Esophagus (tissue), 2 donors: Measurements from ENCODE around the gene CLDN34. TPM values are rescaled to one million over a fixed set of nuclear protein-coding genes. Genes with fewer than 3 reads are reported as not detected.

Source experiments
- H3K27ac ChIP-seq, 2 donors: one replicate each; pipeline ENCODE4 v1.5.1; 2013; ENCODE audit warnings: low read depth in 2 of 2, mild to moderate bottlenecking in 2 of 2, inconsistent platforms in 1 of 2, low read length in 1 of 2, moderate library complexity in 1 of 2
- H3K27me3 ChIP-seq, 2 donors: one replicate each; pipeline ENCODE4 v1.6.1; 2013; ENCODE audit warnings: low read length in 2 of 2, control low read depth in 1 of 2, mild to moderate bottlenecking in 1 of 2; ENCODE audit not compliant: insufficient read depth in 2 of 2, control insufficient read depth in 1 of 2
- H3K36me3 ChIP-seq, 2 donors: one replicate each; pipeline ENCODE4 v1.6.1; 2013; ENCODE audit warnings: low read length in 1 of 2; ENCODE audit not compliant: control insufficient read depth in 2 of 2, insufficient read depth in 2 of 2
- H3K4me1 ChIP-seq, 2 donors: one replicate each; pipeline ENCODE4 v1.6.1; 2013; ENCODE audit warnings: low read length in 1 of 2; ENCODE audit not compliant: control insufficient read depth in 2 of 2, insufficient read depth in 2 of 2
- H3K4me3 ChIP-seq, 2 donors: one replicate each; pipeline ENCODE4 v1.5.1; 2013; ENCODE audit warnings: low read length in 2 of 2, mild to moderate bottlenecking in 2 of 2, low read depth in 1 of 2, moderate library complexity in 1 of 2
- H3K9me3 ChIP-seq, 2 donors: one replicate each; pipeline ENCODE4 v1.6.1; 2013; ENCODE audit warnings: mild to moderate bottlenecking in 2 of 2, low read depth in 1 of 2, low read length in 1 of 2, moderate library complexity in 1 of 2; ENCODE audit not compliant: control insufficient read depth in 2 of 2, insufficient read depth in 1 of 2
- WGBS, 2 donors: extraction: QIAGEN DNeasy Blood & Tissue Kit; methylation state at CpG; one replicate each; pipeline ENCODE4 v1.1.7; 2013; 5-methylcytosine and 5-hydroxymethylcytosine counted together
- polyA plus RNA-seq, 2 donors: library from polyadenylated mRNA; stranded (reverse); fragments of 200-250 nt; gene quantifications; one replicate each; pipeline ENCODE4 v1.2.3, GENCODE V29; 2013
- donor health status: healthy with polysubstance abuse.
- donor health status: Bipolar disorder and iron deficiency.

CLDN34 gene
- polyA plus RNA-seq, 2 donors, result 0.15 to 0.45 TPM

DNA sequence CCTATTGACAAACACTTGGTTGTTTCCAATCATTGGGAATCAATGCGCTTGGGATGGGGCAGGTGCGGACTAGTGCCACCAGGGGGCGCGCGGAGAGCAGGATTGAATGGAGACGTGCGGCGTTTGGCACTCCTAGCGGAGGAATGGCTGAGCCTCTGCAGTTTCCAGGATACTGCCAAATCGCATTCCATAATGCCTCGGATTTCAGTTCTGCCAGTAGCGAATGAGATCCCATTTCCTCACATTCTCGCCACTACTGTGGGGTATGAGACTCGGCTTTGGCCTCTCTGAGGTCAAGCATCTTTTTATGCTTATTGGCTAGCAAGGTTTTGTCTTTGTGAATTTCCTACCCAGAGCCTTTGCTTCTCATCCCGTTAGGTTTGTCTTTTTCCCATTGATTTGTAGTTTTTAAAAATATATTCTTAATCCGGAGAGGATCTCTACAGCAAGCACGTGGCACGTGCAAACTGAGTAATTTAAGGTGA lies 28.7 kb downstream of the CLDN34 start:
- no peaks in the 10 kb centered on the region for H3K4me1 ChIP-seq
- H3K4me3 ChIP-seq, result no peak overlapping the region
- 16 to 25% methylated on average over 18 of the region's 18 CpGs for WGBS, 2 donors
- H3K27me3 ChIP-seq, result no peaks in the 10 kb centered on the region
- H3K36me3 ChIP-seq, result no peaks in the 10 kb centered on the region
- no peak overlapping the region for H3K27ac ChIP-seq
- peaks cover 0 to 4% of the 10 kb centered on the region in 2 donors for H3K9me3 ChIP-seq

DNA sequence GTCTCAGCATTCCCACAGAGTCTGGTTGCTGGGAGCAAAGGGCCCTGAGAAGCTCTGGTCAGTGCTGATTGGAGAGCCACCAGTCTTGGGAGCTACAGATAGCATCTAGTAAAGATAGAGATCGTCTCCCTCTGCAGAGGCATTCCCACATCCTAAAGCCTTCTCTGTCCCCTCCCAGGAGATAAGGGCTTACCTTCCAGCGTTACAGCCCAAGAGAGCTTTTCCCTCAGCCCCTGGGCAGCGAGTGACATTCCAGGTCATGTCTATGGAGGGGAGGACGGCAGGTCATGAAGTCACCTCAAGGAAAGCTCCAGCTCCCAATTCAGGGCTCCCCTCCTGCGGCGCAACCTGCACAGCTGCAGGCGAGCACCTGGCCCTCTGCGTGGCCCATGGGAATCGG lies 29.9 kb downstream of the CLDN34 start:
- Histone ChIP-seq H3K4me1 (no peaks in the 10 kb centered on the region), H3K36me3 (no peaks in the 10 kb centered on the region), H3K27ac (no peak overlapping the region), H3K4me3 (no peak overlapping the region), H3K9me3 (peaks cover 0 to 2% of the 10 kb centered on the region in 2 donors), H3K27me3 (no peaks in the 10 kb centered on the region)
- 89 to 97% methylated on average over 9 of the region's 9 CpGs for WGBS, 2 donors

DNA sequence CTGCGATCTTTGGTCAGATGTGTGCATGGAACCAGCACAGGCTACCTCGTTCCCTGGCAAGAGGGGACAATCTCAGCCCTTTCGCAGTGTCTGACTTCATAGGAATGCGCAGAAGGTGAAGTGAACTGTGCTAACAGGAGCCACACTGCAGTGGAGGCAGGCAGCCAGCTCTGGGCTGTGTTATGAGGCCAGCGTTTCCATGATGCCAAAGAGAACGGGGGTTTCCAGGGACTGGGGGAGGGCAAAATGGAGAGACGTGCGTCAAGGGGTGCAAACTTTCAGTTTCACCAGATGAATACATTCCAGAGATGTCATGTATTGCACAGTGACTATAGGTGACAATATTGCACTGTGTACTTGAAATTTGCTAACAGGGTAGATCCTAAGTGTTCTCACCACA lies 30.4 kb downstream of the CLDN34 start:
- no peaks in the 10 kb centered on the region for H3K9me3 ChIP-seq
- no peaks in the 10 kb centered on the region for H3K36me3 ChIP-seq
- H3K27ac ChIP-seq, result no peak overlapping the region
- 75 to 81% methylated on average over 8 of the region's 8 CpGs for WGBS, 2 donors
- H3K4me1 ChIP-seq, result no peaks in the 10 kb centered on the region
- H3K4me3 ChIP-seq, result no peak overlapping the region
- no peaks in the 10 kb centered on the region for H3K27me3 ChIP-seq

DNA sequence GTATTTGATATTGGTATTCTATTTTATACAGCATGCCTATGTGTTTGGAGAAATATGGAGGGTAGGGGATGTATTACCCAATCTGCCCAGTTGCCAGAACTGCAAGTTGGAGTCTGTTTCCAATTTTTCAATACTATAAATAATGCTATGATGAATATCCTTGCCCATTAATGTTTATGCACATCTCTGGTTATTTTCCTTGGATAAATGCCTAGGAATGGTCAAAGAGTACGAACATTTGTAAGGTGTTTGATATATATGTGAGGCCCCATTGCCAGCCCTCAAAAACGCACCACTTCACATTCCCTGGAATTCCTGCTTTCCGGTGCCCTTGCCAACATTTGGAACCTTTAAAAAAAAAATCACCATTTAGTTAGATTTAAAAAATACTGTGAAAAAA lies 34.3 kb downstream of the CLDN34 start:
- Histone ChIP-seq H3K27ac (no peak overlapping the region), H3K36me3 (no peaks in the 10 kb centered on the region), H3K9me3 (no peaks in the 10 kb centered on the region), H3K27me3 (no peaks in the 10 kb centered on the region), H3K4me1 (no peaks in the 10 kb centered on the region), H3K4me3 (no peak overlapping the region)
- WGBS, 2 donors, result 65 to 78% methylated on average over 3 of the region's 3 CpGs

DNA sequence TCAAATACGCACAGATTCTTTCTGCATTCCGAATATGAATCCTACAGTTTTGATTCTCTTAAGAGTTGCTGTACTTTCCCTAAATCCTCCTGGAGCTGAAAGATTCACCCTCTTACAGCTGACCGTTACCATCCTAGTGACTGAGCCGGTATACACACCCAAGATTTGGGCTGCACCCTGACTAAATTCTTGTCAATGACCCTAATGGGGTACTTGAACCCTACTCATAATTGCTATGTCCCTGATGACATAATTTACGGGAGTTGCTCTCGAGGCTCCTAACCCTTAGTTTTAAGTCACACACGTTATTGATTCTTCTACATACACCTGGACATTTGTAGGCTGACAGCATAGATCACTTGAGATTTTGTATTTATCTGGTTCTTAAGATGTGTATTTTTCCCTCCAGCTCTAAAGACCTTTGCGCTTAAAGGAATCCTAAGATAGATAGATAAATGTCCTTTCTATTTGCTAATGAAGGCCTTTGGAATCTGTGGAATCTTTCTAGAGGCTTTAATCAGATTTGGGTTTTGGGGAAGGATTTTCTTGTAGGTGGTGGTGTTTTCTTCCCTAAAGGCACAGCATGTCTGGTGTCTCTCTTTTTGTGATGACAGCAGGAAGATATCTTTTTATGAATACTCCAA lies 37.8 kb downstream of the CLDN34 start:
- Histone ChIP-seq H3K9me3 (no peaks in the 10 kb centered on the region), H3K4me1 (peaks cover 0 to 2% of the 10 kb centered on the region in 2 donors), H3K4me3 (no peak overlapping the region), H3K27ac (no peak overlapping the region), H3K27me3 (no peaks in the 10 kb centered on the region), H3K36me3 (no peaks in the 10 kb centered on the region)
- WGBS, 2 donors, result 88 to 93% methylated on average over 8 of the region's 8 CpGs

DNA sequence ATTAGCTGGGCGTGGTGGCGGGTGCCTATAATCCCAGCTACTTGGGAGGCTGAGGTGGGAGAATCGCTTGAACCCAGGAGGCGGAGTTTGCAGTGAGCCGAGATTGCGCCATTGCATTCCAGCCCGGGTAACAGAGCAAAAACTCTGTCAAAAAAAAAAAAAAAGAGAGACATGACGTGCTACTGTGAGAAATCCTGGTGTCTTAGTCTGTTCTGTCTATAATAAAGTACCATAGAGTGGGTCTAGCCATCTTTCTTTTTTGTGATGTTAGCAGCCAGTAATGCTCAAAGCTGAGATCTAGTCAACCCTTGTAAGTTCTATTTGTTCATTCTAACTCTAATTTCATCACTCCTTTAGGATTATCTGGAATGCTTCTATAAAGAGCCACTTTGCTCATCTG lies 38.9 kb downstream of the CLDN34 start:
- Histone ChIP-seq H3K4me3 (no peak overlapping the region), H3K36me3 (no peaks in the 10 kb centered on the region), H3K27me3 (no peaks in the 10 kb centered on the region), H3K9me3 (no peaks in the 10 kb centered on the region), H3K27ac (no peak overlapping the region), H3K4me1 (peaks cover 0 to 2% of the 10 kb centered on the region in 2 donors)
- WGBS, 2 donors, result 87 to 90% methylated on average over 8 of the region's 8 CpGs

DNA sequence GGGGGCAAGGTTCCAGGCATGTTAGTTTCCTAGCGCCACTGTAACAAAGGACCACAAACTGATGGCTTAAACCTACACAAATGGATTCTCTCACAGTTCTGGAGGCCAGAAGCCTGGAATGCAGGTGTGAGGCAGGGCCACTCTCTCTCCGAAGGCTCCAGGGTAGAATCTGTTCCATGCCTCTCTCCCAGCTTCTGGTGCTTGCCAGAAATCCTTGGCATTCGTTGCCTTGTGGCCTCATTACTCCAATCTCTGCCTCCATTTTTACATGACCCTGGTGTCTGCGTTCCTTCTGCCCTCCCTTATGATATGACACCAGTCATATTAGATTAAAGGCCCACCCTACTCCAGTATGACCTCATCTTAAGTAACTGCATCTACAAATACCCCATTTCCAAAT lies 39.6 kb downstream of the CLDN34 start:
- no peak overlapping the region for H3K27ac ChIP-seq
- no peak overlapping the region for H3K4me3 ChIP-seq
- H3K36me3 ChIP-seq, result no peaks in the 10 kb centered on the region
- H3K27me3 ChIP-seq, result no peaks in the 10 kb centered on the region
- H3K9me3 ChIP-seq, result no peaks in the 10 kb centered on the region
- WGBS, 2 donors, result 72 to 84% methylated on average over 4 of the region's 4 CpGs
- H3K4me1 ChIP-seq, result peaks cover 0 to 2% of the 10 kb centered on the region in 2 donors

DNA sequence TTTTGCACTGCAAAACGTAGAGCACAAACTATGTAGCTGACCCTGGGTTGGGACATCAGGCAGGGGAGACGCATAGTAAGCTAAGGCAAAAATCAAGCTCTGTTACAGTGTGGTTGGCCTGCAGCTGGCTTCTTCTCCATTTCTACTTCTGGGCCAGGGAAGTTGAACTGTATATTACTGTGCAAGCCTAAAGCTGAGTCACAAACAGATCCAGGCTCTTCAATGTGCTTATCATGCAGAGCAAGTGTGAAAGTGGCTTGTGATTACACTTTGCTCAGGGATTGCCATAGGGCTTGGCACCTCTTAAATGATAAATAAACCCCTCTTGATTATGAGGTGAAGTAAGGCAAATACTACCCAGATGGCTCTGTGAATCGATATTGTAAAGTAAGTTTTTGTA lies 40.5 kb downstream of the CLDN34 start:
- 68 to 75% methylated on average over 3 of the region's 3 CpGs for whole genome bisulfite sequencing, 2 donors
- peaks cover 0 to 5% of the 10 kb centered on the region in 2 donors for H3K4me1 ChIP-seq
- H3K27ac ChIP-seq, result no peak overlapping the region
- no peaks in the 10 kb centered on the region for H3K36me3 ChIP-seq
- no peaks in the 10 kb centered on the region for H3K27me3 ChIP-seq
- no peak overlapping the region for H3K4me3 ChIP-seq
- no peaks in the 10 kb centered on the region for H3K9me3 ChIP-seq

DNA sequence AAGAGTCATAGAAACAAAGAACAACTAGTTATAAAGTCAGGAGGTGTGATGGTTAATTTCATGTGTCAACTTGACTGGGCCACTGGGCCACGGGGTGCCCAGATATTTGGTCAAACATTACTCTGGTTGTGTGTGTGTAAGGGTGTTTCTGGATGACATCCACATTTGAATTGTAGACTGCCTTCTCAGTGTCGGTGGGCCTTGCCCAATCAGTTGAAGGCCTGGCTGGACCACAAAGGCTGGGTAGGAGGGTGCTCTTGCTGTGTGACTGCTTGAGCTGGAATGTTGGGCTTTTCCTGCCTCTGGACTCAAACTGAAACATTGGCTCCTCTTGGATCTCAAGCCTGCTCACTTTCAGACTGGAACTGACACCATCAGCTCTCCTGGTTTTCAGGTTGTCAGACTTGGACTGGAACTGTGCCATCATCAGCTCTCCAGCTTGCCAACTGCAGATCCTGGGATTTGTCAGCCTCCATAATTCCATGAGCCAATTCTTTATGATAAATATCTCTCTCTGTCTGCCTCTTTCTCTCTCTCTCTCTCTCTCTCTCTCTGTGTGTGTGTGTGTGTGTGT lies 41.4 kb downstream of the CLDN34 start:
- Histone ChIP-seq H3K4me3 (no peak overlapping the region), H3K36me3 (no peaks in the 10 kb centered on the region), H3K9me3 (no peaks in the 10 kb centered on the region), H3K27me3 (no peaks in the 10 kb centered on the region), H3K4me1 (peaks cover 0 to 5% of the 10 kb centered on the region in 2 donors), H3K27ac (no peak overlapping the region)
- 76 to 95% methylated on average over 2 of the region's 2 CpGs for WGBS, 2 donors

DNA sequence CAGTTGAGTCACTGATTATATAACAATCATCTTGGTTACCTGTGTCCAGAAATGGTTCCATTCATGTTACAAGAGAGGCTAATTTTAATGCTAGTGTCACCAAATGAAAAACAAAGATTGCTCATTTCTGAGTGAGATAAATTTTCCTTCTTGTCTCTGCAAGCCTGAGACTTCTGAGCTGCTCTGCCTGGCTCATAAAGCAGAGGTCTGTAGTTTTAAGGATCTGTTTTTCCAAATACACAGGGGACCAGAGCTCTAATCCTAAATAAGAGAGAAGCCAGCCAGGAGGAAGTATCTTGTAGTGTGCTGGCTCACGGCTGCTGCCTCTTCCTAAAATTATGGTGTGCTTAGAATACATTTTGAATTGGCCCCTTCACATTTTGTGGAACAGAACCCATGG lies 42.6 kb downstream of the CLDN34 start:
- H3K27ac ChIP-seq, result no peak overlapping the region
- no peaks in the 10 kb centered on the region for H3K9me3 ChIP-seq
- H3K36me3 ChIP-seq, result no peaks in the 10 kb centered on the region
- H3K4me3 ChIP-seq, result no peak overlapping the region
- H3K4me1 ChIP-seq, result peaks cover 0 to 5% of the 10 kb centered on the region in 2 donors
- 21 to 37% methylated on average over 1 of the region's 1 CpG for WGBS, 2 donors
- no peaks in the 10 kb centered on the region for H3K27me3 ChIP-seq
